Esophagus muscularis mucosa (tissue), 3 donors: ENCODE data around the gene GPC6.

Experiments used
- POLR2A ChIP-seq: fragments of 450-650 bp; IDR thresholded peaks from one replicate; pipeline ENCODE4 v1.6.1; 2017; ENCODE audit warnings: antibody characterized with exemption, moderate library complexity, mild to moderate bottlenecking, low read depth
- POLR2AphosphoS5 ChIP-seq, 2 donors: sonication (generic); formaldehyde crosslinking; IDR thresholded peaks; one replicate each; pipeline ENCODE4 v1.6.1; 2017; ENCODE audit warnings: antibody characterized with exemption in 2 of 2
- TF ChIP-seq, protein P1 (sequence below), 3 experiments: fragments of 200-600 bp in 2 of 3; fragments of 450-650 bp in 1 of 3; sonication (generic) in 2 of 3; IDR thresholded peaks; one replicate each; pipeline ENCODE4 v1.5.1; 2017 to 2019; ENCODE audit warnings: antibody characterized with exemption in 3 of 3, mild to moderate bottlenecking in 2 of 3, moderate library complexity in 1 of 3

DNA sequence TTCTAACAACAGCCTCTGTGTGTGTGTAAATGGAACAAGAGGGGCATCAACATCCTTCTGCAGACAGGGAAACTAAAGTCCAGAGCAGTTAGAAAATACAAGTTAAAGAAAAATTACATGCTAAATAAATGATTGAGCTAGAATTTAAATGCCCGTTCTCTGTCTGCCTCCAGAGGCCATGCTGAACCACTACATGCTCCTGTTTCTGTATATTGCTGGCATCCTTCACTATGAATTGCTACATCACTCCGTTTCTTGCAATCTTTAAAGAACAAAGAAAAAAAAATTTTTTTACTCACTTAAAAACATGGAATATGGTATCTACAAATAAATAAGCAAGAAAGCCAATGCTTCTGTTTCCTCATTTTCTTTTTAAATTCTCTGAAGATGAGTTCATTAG, 1205.0 kb downstream of the GPC6 start:
- TF ChIP-seq, protein P1, sequence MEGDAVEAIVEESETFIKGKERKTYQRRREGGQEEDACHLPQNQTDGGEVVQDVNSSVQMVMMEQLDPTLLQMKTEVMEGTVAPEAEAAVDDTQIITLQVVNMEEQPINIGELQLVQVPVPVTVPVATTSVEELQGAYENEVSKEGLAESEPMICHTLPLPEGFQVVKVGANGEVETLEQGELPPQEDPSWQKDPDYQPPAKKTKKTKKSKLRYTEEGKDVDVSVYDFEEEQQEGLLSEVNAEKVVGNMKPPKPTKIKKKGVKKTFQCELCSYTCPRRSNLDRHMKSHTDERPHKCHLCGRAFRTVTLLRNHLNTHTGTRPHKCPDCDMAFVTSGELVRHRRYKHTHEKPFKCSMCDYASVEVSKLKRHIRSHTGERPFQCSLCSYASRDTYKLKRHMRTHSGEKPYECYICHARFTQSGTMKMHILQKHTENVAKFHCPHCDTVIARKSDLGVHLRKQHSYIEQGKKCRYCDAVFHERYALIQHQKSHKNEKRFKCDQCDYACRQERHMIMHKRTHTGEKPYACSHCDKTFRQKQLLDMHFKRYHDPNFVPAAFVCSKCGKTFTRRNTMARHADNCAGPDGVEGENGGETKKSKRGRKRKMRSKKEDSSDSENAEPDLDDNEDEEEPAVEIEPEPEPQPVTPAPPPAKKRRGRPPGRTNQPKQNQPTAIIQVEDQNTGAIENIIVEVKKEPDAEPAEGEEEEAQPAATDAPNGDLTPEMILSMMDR (IDR thresholded peaks at IDR 0.05) = no peak
- TF ChIP-seq POLR2AphosphoS5 (IDR thresholded peaks at IDR 0.05) = no peak
- no peak for TF ChIP-seq POLR2A
